Prostate gland (tissue), 2 donors: Measurements from ENCODE around the gene ABTB2.

Experiments used
- POLR2A ChIP-seq: fragments of 450-650 bp; IDR thresholded peaks from one replicate; pipeline ENCODE4 v1.6.1; 2016; ENCODE audit warnings: antibody characterized with exemption, mild to moderate bottlenecking
- TF ChIP-seq, protein P1 (sequence below), 4 experiments: fragments of 200-600 bp in 2 of 4; fragments of 450-650 bp in 2 of 4; sonication (generic) in 2 of 4; IDR thresholded peaks; 1 replicate in 3 of 4; 2 replicates in 1 of 4; pipeline ENCODE4 v1.5.1; 2016 to 2019; ENCODE audit warnings: antibody characterized with exemption in 4 of 4, mild to moderate bottlenecking in 2 of 4, moderate library complexity in 2 of 4

DNA sequence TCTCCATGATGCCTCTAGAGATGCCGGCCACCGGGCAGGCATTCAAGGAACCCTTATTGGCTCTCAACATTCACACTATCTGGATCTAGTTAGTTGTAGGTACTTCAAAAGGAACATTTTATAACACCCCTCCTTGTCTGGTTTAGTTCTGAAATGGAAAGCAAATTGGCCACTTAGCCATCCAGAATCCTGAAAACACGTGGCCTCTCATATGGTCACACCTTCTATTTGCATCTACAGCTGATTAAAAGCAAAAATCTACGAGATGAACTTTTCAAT is 29.2 kb downstream of the ABTB2 start:
- no peak for TF ChIP-seq POLR2A
- TF ChIP-seq, protein P1, sequence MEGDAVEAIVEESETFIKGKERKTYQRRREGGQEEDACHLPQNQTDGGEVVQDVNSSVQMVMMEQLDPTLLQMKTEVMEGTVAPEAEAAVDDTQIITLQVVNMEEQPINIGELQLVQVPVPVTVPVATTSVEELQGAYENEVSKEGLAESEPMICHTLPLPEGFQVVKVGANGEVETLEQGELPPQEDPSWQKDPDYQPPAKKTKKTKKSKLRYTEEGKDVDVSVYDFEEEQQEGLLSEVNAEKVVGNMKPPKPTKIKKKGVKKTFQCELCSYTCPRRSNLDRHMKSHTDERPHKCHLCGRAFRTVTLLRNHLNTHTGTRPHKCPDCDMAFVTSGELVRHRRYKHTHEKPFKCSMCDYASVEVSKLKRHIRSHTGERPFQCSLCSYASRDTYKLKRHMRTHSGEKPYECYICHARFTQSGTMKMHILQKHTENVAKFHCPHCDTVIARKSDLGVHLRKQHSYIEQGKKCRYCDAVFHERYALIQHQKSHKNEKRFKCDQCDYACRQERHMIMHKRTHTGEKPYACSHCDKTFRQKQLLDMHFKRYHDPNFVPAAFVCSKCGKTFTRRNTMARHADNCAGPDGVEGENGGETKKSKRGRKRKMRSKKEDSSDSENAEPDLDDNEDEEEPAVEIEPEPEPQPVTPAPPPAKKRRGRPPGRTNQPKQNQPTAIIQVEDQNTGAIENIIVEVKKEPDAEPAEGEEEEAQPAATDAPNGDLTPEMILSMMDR (IDR thresholded peaks at IDR 0.05): no peak
